Keratinocyte (primary cell): ENCODE data around the gene ARHGDIB.

Source experiments
- CTCF ChIP-seq, 3 experiments: IDR thresholded peaks in 1 of 3; conservative IDR thresholded peaks in 1 of 3; optimal IDR thresholded peaks in 1 of 3; 2 replicates in 2 of 3; 3 replicates in 1 of 3; pipeline versions ENCODE3 to v1.5.1; 2011; ENCODE audit warnings: low read length in 3 of 3, mild to moderate bottlenecking in 3 of 3, moderate library complexity in 2 of 3, control low read depth in 1 of 3, inconsistent platforms in 1 of 3; ENCODE audit not compliant: insufficient read depth in 2 of 3; ENCODE audit errors: extremely low read depth in 1 of 3
- EZH2 ChIP-seq: IDR thresholded peaks from one replicate; pipeline ENCODE4 v1.6.1; 2012; ENCODE audit warnings: inconsistent platforms, mild to moderate bottlenecking, low read length, moderate library complexity

GRCh38 chr12:15004421-15004820 is 43.0 kb upstream of the ARHGDIB start:
- TF ChIP-seq CTCF (optimal IDR thresholded peaks at IDR 0.05 in 1 of 3, IDR thresholded peaks at IDR 0.05 in 1 of 3, conservative IDR thresholded peaks at IDR 0.05 in 1 of 3; ENCODE audit: extremely low read depth in 1 of 3, insufficient read depth in 2 of 3, low read length in 3 of 3) (no peak), EZH2 (no peak)
